IMR-90 (cell line): ENCODE data around the gene ANKRD31.

Source experiments
- CTCF ChIP-seq: conservative IDR thresholded peaks from 2 replicates; pipeline ENCODE4 v1.5.1; 2012; ENCODE audit warnings: mild to moderate bottlenecking, low read depth, low read length, improper control_type of control experiment
- ELK1 ChIP-seq: fragments of 150-350 bp; IDR thresholded peaks from 2 replicates; pipeline ENCODE4 v1.6.1; 2016; ENCODE audit warnings: low read depth, mild to moderate bottlenecking, low read length, moderate library complexity, borderline replicate concordance
- FOS ChIP-seq: fragments of 150-350 bp; IDR thresholded peaks from 2 replicates; pipeline ENCODE4 v1.6.1; 2016; ENCODE audit warnings: low read depth, low read length
- MAFK ChIP-seq: IDR thresholded peaks from 2 replicates; pipeline ENCODE4 v1.6.1; 2012; ENCODE audit warnings: low read depth, low read length, improper control_type of control experiment
- NFE2L2 ChIP-seq: fragments of 150-350 bp; IDR thresholded peaks from 2 replicates; pipeline ENCODE4 v1.6.1; 2016; ENCODE audit warnings: low read depth, mild to moderate bottlenecking, low read length
- POLR2A ChIP-seq: IDR thresholded peaks from 2 replicates; pipeline ENCODE4 v1.6.1; 2012; ENCODE audit warnings: mild to moderate bottlenecking, low read depth, low read length
- RAD21 ChIP-seq: IDR thresholded peaks from 2 replicates; pipeline ENCODE4 v1.6.1; 2012; ENCODE audit warnings: low read length, improper control_type of control experiment
- USF2 ChIP-seq: fragments of 150-350 bp; IDR thresholded peaks from 2 replicates; pipeline ENCODE4 v1.6.1; 2017; ENCODE audit warnings: mild to moderate bottlenecking, antibody characterized with exemption, low read length, low read depth

- TF ChIP-seq CTCF (no peak), POLR2A (no peak), RAD21 (no peak), MAFK (no peak), FOS (no peak), USF2 (no peak), ELK1 (no peak), NFE2L2 (no peak)
Observed at GRCh38 chr5:75275756-75276155, 39.1 kb upstream of the ANKRD31 start.
